ENCODE measurements around the gene RAB3D. TPM values are rescaled to one million over a fixed set of nuclear protein-coding genes. Genes with fewer than 3 reads are reported as not detected.

The RAB3D gene
- total RNA-seq, 1 experiment from 2014 or later, result 37.9 TPM

- ChIA-PET CTCF (no interaction called here), POLR2A (ENCODE audit: unreplicated experiment) (no interaction called here)
- Histone ChIP-seq H3K4me3 (ENCODE audit: low read length) (no peak overlapping the region), H3K79me2 (ENCODE audit: low read length) (no peaks in the 10 kb centered on the region), H3K9ac (ENCODE audit: low read length) (no peak overlapping the region), H3K27ac (ENCODE audit: low read length) (no peak overlapping the region), H2AFZ (ENCODE audit: low read length) (no peak overlapping the region), H3K9me3 (ENCODE audit: low read length) (no peaks in the 10 kb centered on the region), H3K4me2 (ENCODE audit: low read length) (no peak overlapping the region), H3F3A (ENCODE audit: low read length, unreplicated experiment) (no peaks in the 10 kb centered on the region), H3K36me3 (ENCODE audit: low read depth, low read length) (no peaks in the 10 kb centered on the region), H4K20me1 (ENCODE audit: low read length) (no peaks in the 10 kb centered on the region), H3K27me3 (ENCODE audit: low read length) (no peaks in the 10 kb centered on the region), H3K4me1 (ENCODE audit: insufficient read depth, low read length) (no peaks in the 10 kb centered on the region), H3K9me2 (replicated peaks; ENCODE audit: low read length) (no peaks in the 10 kb centered on the region)
- DNase-seq, result no peak
- ATAC-seq, result no peak
- intact Hi-C loops (cut with micrococcal nuclease), result no loop called here
- BruUV-seq (replicated peaks), result no TSS peak
- TF ChIP-seq EZH2phosphoT487 (IDR thresholded peaks at IDR 0.05; ENCODE audit: borderline replicate concordance, low read length) (no peak), EZH2 (IDR thresholded peaks at IDR 0.05; ENCODE audit: low read length, unreplicated experiment) (no peak), CTCF (conservative IDR thresholded peaks at IDR 0.05; ENCODE audit: low read depth, low read length) (no peak)
Observed at GRCh38 chr19:11304936-11305335, 34.5 kb downstream of the RAB3D start.

- no peak overlapping the region for H3K9ac ChIP-seq (ENCODE audit: low read length)
- H3K4me2 ChIP-seq (ENCODE audit: low read length), result no peak overlapping the region
- DNase-seq (no peak), ATAC-seq (no peak)
- no peak overlapping the region for H3K27ac ChIP-seq (ENCODE audit: low read length)
- CTCF ChIA-PET, result no interaction called here
- no peaks in the 10 kb centered on the region for H3K27me3 ChIP-seq (ENCODE audit: low read length)
- TF ChIP-seq EZH2 (IDR thresholded peaks at IDR 0.05; ENCODE audit: low read length, unreplicated experiment) (no peak), CTCF (conservative IDR thresholded peaks at IDR 0.05; ENCODE audit: low read depth, low read length) (no peak), EZH2phosphoT487 (IDR thresholded peaks at IDR 0.05; ENCODE audit: borderline replicate concordance, low read length) (no peak)
- no peaks in the 10 kb centered on the region for H3K4me1 ChIP-seq (ENCODE audit: insufficient read depth, low read length)
- no peaks in the 10 kb centered on the region for H4K20me1 ChIP-seq (ENCODE audit: low read length)
- POLR2A ChIA-PET (ENCODE audit: unreplicated experiment), result no interaction called here
- BruUV-seq (replicated peaks), result no TSS peak
- H2AFZ ChIP-seq (ENCODE audit: low read length), result no peak overlapping the region
- H3F3A ChIP-seq (ENCODE audit: low read length, unreplicated experiment), result no peaks in the 10 kb centered on the region
- intact Hi-C loops (cut with micrococcal nuclease), result no loop called here
- H3K79me2 ChIP-seq (ENCODE audit: low read length), result no peaks in the 10 kb centered on the region
- H3K9me3 ChIP-seq (ENCODE audit: low read length), result no peaks in the 10 kb centered on the region
- H3K4me3 ChIP-seq (ENCODE audit: low read length), result no peak overlapping the region
- H3K36me3 ChIP-seq (ENCODE audit: low read depth, low read length), result no peaks in the 10 kb centered on the region
- no peaks in the 10 kb centered on the region for H3K9me2 ChIP-seq (replicated peaks; ENCODE audit: low read length)
Observed at GRCh38 chr19:11300811-11301120, 38.7 kb downstream of the RAB3D start.

GRCh38 chr19:11299946-11300810 lies 39.3 kb downstream of the RAB3D start:
- H3F3A ChIP-seq (ENCODE audit: low read length, unreplicated experiment), result no peaks in the 10 kb centered on the region
- H3K9ac ChIP-seq (ENCODE audit: low read length), result no peak overlapping the region
- no peak overlapping the region for H3K4me2 ChIP-seq (ENCODE audit: low read length)
- no peak overlapping the region for H3K4me3 ChIP-seq (ENCODE audit: low read length)
- ChIA-PET CTCF (interaction anchor here (0.7 kb wide), 1 partner anchor 44 kb away, joined by 3 read pairs; no protein-coding TSS in a partner anchor), POLR2A (ENCODE audit: unreplicated experiment) (no interaction called here)
- no peaks in the 10 kb centered on the region for H3K36me3 ChIP-seq (ENCODE audit: low read depth, low read length)
- TF ChIP-seq EZH2 (IDR thresholded peaks at IDR 0.05; ENCODE audit: low read length, unreplicated experiment) (no peak), EZH2phosphoT487 (IDR thresholded peaks at IDR 0.05; ENCODE audit: borderline replicate concordance, low read length) (no peak), CTCF (conservative IDR thresholded peaks at IDR 0.05; ENCODE audit: low read depth, low read length) (no peak)
- DNase-seq (no peak), ATAC-seq (no peak)
- intact Hi-C loops (cut with micrococcal nuclease), result no loop called here
- no peaks in the 10 kb centered on the region for H3K79me2 ChIP-seq (ENCODE audit: low read length)
- H3K9me3 ChIP-seq (ENCODE audit: low read length), result no peaks in the 10 kb centered on the region
- H3K9me2 ChIP-seq (replicated peaks; ENCODE audit: low read length), result no peaks in the 10 kb centered on the region
- no peaks in the 10 kb centered on the region for H3K4me1 ChIP-seq (ENCODE audit: insufficient read depth, low read length)
- H3K27ac ChIP-seq (ENCODE audit: low read length), result no peak overlapping the region
- H3K27me3 ChIP-seq (ENCODE audit: low read length), result no peaks in the 10 kb centered on the region
- no peaks in the 10 kb centered on the region for H4K20me1 ChIP-seq (ENCODE audit: low read length)
- H2AFZ ChIP-seq (ENCODE audit: low read length), result no peak overlapping the region
- BruUV-seq (replicated peaks), result no TSS peak

All from PC-3 (cell line).